ACHN (cell line): ENCODE data around the gene METTL24.
A peak's percentile ranks its signal among the peaks of the same experiment; 100 is the strongest.
"Not testable (repeated sequence)": the region's sequence is repeated elsewhere in the genome, so short reads cannot be mapped to it uniquely, and the experiment has no call there.

Experiments used
- DNase-seq: peaks from one replicate; pipeline ENCODE4 v3.0.0-alpha.2; 2015
- in situ Hi-C: cut with HindIII; loops from 2 replicates; pipeline ENCODE4 v1.10.0; 2017; ENCODE audit warnings: low sequenced_read_pairs, low pct_ligation_motif_present, low pct_unique_long_range_greater_than_20kb

The METTL24 gene

DNA sequence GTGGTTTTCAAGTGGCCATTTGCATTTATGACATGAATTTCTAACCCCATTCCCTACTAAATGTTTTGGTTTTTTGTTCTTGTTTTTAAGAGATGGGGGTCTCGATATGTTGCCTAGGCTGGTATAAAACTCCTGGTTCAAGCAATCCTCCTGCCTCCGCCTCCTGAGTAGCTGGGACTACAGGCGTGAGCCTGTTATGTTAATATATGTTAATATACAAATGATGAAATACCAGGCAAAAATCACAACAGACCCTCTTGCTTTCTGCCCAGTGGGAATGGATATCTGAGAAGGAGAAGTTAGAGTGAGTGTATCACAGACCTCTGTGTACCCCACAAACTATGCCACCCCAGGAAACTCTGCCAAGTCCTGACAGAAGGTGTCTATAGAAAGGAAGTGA lies 111.8 kb downstream of the METTL24 start:
- DNase-seq: no peak
- in situ Hi-C loops: no loop called here

DNA sequence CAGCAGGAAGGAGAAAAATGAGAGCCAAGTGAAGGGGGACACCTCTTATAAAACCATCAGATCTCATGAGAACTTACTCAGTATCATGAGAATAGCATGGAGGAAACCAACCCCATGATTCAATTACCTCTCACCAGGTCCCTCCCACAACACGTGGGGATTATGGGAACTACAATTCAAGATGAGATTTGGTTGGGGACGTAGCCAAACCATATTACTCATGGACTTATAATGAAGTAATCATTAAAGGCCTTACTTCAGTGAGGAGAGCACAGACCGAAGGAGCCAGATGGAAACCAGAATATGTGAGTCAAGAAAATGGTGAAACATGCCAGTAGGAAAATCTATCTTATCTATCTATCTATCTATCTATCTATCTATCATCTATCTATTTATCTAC lies 113.5 kb downstream of the METTL24 start:
- in situ Hi-C loops, DNase-seq: not testable (repeated sequence)

DNA sequence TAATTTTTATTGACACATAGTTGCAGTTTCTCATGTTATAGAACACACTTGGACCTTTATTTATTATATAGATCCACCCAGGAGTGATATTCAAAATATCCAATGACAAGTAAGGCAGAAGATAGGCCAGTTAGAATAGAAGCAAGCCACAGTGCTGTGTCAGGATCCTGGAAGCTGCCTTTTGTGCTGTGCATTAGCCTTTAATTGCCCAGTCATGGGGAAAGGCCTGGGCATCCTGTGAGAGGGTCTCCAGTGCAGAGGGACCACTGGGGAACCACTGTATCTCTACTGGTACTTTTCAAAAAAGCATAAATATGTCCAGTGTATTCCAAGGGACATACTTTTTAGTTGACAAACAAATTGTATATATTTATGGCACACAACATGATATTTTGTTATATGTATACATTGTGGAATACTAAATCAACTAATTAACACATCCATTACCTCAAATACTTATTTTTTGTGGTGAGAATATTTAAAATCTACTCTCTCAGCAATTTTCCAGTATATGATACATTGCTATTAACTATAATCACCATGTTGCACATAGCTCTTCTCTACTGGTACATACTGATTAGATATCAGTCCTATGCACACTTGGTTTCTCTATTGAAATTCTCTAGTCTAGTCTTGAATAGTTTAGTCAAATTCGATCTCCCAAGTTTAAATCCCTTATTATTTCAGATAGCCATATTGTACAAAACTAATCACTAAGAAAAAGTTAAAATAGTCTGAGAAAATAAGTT lies 118.4 kb downstream of the METTL24 start:
- in situ Hi-C loops: no loop called here
- DNase-seq: no peak

DNA sequence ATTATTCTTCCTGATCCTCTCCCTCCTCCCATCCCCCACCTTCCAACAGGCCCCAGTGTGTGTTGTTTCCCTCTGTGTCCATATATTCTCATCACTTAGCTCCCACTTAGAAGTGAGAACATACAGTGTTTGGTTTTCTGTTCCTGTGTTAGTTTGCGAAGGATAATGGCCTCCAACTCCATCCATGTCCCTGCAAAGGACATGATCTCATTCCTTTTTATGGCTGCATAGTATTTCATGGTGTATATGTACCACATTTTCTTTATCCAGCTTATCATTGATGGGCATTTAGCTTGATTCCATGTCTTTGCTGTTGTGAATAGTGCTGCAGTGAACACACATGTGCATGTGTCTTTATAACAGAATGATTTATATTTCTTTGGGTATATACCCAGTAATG lies 122.1 kb downstream of the METTL24 start:
- DNase-seq, in situ Hi-C loops: not testable (repeated sequence)

DNA sequence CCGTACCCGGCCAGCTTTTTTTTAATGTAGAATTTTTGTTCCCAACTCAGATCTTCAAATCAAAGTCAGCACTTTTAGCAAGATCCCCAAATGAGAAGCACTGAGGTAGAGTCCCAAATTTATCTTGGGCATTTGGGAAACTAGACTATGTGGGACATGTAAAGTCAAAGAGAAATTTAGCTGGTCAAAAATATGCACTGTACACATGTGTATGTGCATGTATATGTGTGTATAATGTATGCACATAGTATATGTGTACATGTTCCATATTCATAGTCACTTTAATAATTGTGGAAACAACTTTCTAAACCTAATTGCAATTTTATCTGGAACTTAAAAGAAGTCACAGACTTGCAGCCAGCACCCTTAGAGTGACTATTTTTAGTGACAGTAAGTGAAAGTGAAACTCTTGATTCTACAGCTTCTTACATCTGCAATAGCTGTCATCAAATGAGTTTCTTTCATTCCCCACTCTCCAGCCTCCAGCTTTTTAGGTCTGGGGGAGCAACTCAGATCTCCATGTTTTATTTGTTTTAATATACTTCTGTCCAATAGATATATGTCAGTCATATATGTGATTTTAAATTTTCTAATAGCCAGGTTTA lies 124.3 kb downstream of the METTL24 start:
- DNase-seq: peak; percentile 11
- in situ Hi-C loops: no loop called here

DNA sequence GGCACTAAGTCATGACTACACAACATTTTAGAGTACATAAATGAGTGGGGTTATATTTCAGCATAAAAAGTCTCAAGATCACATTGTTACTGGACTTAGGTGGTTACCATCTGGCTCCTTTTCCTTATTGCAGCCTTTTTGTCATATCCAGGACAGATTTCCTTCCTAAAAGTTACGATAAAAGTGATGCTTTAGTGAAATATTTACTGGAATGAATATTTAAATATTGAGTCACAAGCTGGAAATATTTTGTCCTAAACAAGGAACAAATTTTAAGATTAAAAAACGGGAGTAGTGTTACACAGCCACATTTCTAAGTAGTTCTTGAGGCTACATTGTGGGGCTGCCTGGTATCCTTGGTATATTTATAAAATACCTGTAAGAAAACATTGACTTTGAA lies 125.7 kb downstream of the METTL24 start:
- in situ Hi-C loops: no loop called here
- no peak for DNase-seq

DNA sequence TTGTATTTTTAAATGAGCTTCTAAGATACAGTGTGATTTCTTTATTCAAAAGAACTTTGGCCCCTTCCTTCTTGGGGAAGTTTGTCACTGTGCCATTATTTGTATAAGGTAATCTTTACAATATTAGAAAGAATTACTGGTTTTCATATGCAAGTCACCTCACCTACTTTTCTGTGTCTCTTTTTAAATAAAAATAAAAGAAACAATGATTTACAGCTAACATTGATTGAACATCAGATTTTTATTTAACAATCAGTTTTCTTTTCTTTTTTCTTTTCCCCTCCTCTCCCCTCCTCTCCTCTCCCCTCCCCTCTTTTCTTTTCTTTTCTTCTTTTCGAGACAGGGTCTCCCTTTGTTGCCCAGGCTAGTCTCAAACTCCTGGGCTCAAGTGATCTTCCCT lies 131.9 kb downstream of the METTL24 start:
- in situ Hi-C loops: no loop called here

DNA sequence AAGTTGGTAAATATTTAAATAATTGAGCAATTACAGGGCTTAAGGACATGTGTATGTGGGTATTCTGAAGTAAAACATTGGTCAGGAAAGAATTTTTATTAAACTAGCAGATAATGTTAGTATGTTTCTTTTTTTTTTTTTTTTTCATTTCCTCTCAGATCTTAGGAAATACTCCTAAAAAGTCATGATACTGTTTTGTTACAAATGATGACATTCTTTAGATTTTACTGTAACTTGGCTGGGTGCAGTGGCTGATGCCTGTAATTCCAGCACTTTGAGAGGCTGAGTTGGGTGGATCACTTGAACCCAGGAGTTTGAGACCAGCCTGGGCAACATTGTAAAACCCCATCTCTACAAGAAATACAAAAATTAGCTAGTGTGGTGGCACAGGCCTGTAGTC lies 136.4 kb downstream of the METTL24 start:
- DNase-seq: no peak
- in situ Hi-C loops: no loop called here

More for the DNA sequence above, 131.9 kb downstream of the METTL24 start:
- no peak for DNase-seq

DNA sequence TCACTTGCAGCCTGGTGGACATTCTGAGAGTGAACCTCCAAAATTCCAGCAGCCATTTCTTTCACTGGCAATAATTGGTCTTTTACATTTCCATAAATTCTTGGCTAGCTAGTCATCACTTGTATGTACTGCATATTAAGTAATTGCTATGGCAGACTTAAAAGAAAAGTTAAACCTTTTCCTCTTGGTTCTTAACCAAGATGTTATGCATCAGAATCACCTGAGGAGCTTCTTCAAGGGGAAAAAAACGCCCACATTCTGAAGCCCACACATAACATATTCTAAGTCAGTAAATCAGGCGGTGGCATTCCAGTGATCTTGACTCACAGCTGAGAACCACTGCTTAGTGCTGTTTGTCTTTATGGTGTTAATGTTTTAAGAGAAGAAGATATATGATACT lies 140.9 kb downstream of the METTL24 start:
- no peak for DNase-seq
- in situ Hi-C loops: no loop called here

DNA sequence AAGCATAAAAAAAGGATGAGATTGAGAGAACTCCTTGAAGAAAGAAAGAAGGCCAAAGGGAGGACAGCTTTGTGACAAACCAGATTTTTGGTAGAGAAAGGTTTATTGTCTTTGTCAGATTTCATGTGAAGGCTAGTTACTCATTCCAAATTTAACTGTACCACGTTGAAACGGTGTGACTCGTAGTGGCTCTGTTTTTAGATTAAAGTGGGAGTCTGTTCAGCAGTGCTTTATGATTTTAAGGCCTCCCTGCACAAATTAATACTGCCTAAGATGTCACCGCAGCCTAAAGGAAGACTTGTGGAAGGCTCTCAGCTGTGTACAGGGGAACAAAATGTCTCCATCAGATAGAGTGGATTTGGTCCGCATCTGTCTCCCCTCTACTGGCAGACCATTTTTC lies 142.0 kb downstream of the METTL24 start:
- no peak for DNase-seq
- in situ Hi-C loops: no loop called here

DNA sequence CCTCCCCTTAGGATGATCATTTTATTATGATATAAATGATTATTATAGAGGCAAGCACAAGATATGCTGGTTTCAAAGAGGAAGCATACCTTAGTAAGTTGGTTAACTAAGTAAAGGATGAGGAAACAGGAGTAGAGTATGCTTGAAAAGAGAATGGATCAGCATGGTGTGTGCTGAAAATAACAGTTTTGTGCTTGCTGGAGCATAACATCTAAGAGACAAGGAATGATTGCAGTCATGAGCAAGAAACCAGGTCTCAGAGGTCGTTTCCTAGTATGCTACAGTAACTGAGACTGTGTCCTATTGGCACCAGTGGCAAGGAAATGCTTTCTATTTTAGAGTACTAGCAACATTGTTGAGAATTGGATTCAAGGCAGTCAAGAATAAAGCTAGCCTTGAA lies 143.8 kb downstream of the METTL24 start:
- DNase-seq: peak; percentile 7
- in situ Hi-C loops: no loop called here

DNA sequence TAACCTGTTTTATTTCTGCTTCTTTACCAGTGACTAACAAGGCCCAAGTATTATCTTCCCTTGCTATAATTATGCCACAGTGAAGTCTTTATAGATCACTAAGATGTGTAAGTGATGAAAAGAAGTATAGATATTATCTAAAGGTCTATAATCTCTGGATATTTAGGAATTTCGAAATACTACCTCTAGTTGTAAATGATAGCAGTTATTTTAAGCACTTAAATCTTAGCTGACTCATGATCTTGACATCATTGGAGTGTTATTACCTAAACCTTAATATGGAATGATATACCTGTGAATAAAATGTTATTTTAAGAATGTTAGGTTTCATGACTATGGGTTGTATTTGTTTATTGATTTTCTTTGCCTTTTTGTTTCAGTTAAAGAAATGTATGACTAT lies 146.4 kb downstream of the METTL24 start:
- no peak for DNase-seq
- in situ Hi-C loops: no loop called here

DNA sequence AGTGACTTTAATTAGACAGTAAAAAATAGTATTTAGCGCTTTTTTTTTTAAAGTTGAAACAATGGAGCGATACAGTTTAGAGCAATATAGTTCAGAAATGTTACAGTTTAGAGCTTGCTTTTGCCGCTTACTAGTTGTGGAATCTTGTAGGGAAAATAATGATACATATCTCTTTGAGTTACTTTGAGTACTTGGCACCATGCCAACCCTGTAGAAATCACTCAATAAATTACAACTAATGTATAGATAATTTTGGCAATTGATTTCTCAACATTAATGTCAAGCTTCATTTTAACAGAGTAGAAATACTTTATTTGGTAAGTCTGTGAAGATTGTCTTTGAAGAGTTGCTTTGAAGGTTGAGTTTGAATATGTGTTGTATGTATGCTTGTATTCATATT lies 150.5 kb downstream of the METTL24 start:
- DNase-seq: no peak
- in situ Hi-C loops: no loop called here

DNA sequence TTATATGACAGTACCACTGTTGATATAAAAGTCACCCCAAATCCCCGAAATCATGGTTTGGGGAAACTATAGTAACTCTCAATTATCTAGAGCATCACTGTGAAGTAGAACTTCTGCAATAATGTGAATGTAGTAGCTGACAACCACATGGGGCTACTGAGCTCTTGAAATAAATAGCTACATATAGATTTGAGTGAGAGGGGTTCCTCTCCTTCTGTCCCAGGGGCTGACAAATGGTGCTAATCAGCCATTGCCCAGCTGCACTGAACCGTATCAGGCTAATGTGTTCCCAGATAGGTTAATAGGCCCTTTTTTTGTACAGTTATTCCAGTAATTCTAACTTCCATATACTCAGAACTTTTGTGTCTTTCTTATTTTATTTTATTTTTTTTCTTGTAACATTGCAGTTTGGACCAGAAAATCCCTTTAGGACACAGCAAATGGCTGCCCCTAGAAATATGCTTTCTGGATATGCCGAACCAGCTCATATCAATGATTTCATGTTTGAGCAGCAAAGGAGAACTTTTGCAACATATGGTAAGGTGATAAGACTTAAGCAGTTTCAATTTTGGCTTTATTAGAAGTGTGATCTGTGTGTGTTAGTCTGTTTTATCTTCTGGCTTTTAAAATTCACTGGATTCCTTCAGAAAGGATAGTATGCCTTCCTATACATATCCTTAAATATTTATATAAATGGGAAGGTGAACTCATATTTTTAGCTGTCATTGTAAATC lies 156.8 kb downstream of the METTL24 start:
- in situ Hi-C loops: no loop called here
- no peak for DNase-seq

DNA sequence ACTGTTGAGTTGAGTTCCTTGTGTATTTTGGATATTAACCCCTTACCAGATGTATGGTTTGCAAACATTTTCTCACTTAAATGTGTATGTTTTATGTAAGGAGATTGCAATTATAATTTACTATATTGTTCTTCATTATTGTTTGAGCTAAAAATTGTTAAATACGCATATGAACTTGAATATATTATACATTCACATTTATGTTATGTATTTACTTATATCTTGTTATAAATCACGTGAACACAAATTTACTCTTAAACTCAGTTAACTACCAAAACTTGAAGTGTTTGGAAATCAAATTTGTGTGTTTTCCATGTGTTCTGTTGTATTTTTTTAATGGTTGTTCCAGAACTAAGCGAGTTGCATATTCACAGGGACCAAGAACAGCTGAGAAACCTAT lies 159.6 kb downstream of the METTL24 start:
- in situ Hi-C loops: no loop called here
- DNase-seq: no peak

DNA sequence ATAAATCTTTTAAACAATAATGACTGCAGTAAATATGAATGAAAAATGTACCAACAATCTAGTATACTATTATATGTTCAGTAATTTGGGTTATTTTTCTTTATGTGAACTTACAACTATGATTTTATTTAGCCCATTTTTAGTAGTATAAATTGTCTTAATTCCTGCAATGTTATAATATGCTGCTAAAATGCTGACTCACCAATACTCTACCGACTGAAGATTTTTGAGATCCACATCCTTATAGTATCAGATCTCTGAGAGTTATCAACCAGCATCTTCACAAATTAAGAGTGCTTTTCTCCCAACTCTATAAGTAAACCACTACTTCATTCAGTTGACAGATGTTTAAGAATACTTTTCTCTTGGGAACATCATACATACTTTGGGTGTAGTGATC lies 161.3 kb downstream of the METTL24 start:
- no peak for DNase-seq
- in situ Hi-C loops: no loop called here

DNA sequence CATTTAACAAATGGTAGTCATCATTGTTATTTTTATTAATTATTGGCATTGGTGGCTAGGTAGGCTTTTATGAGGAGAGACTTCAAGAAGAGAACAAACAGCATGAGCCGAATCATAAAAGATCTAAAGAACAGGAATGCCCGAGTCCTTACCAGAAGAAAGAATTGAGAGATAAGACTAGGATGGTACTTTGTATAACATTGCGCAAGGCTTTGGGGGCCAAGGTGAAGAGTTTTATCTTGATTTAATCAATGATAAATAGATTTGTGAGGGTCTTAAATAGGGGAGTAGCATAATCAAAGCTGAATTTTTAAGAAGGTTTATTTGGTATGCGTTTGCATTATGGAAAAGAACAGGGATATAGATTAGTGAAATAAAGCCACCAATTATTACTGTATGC lies 162.5 kb downstream of the METTL24 start:
- in situ Hi-C loops: no loop called here

More for the DNA sequence above, 162.5 kb downstream of the METTL24 start:
- no peak for DNase-seq
